B cell (primary cell): ENCODE results near the gene KRTAP10-5. TPM values are rescaled to one million over a fixed set of nuclear protein-coding genes. Genes with fewer than 3 reads are reported as not detected.

Source experiments
- ATAC-seq: fragments of 200-7000 bp; cut with Tn5 transposase; one replicate; pipeline ENCODE4 v1.10.0; 2021; ENCODE audit warnings: low read depth, mild to moderate bottlenecking, moderate number of reproducible peaks, moderate library complexity
- CTCF ChIA-PET: fragments of 350-600 bp; sonication (Branson Sonifier 250); formaldehyde crosslinking; loops from one replicate; lab custom pipeline; 2021; ENCODE audit warnings: antibody characterized with exemption, inconsistent platforms; lab: Charles Lee
- POLR2A ChIA-PET: fragments of 350-600 bp; sonication (Branson Sonifier 250); formaldehyde crosslinking; loops from one replicate; lab custom pipeline; 2021; ENCODE audit warnings: antibody characterized with exemption; lab: Charles Lee
- DNase-seq: peaks from one replicate; pipeline ENCODE4 v3.0.0; 2013
- H2AFZ ChIP-seq: 2 replicates; pipeline ENCODE4 v1.6.1; 2012; ENCODE audit warnings: mild to moderate bottlenecking, low read depth, low read length; ENCODE audit not compliant: insufficient read depth, poor library complexity, severe bottlenecking
- H3K27ac ChIP-seq, 2 donors: 1 replicate in 1 of 2; 2 replicates in 1 of 2; pipeline ENCODE4 v1.5.1; 2012 to 2013; ENCODE audit warnings: low read length in 2 of 2, mild to moderate bottlenecking in 2 of 2, moderate library complexity in 1 of 2
- H3K27me3 ChIP-seq, 4 experiments: fragments of 200-600 bp in 1 of 4; sonication (generic) in 1 of 4; replicated peaks in 1 of 4; 1 replicate in 2 of 4; 2 replicates in 2 of 4; pipeline versions ENCODE4 v1.6.1 to v1.7.0; 2013 to 2016; ENCODE audit warnings: low read length in 3 of 4, mild to moderate bottlenecking in 2 of 4, mixed read lengths in 1 of 4, moderate library complexity in 1 of 4; ENCODE audit not compliant: insufficient read depth in 4 of 4, control insufficient read depth in 3 of 4; ENCODE audit errors: control extremely low read depth in 1 of 4
- H3K36me3 ChIP-seq, 2 experiments: replicated peaks in 1 of 2; 1 replicate in 1 of 2; 2 replicates in 1 of 2; pipeline versions ENCODE4 v1.6.1 to v1.7.1; 2013; ENCODE audit warnings: low read length in 1 of 2; ENCODE audit not compliant: insufficient read depth in 2 of 2, control insufficient read depth in 1 of 2; ENCODE audit errors: control extremely low read depth in 1 of 2, extremely low read depth in 1 of 2
- H3K4me1 ChIP-seq, 2 donors: fragments of 200-600 bp in 1 of 2; sonication (generic) in 1 of 2; 1 replicate in 1 of 2; 2 replicates in 1 of 2; pipeline versions ENCODE4 v1.5.1 to v1.6.1; 2013 to 2017; ENCODE audit warnings: low read length in 2 of 2; ENCODE audit not compliant: control insufficient read depth in 2 of 2, insufficient read depth in 2 of 2
- H3K4me2 ChIP-seq: replicated peaks from 2 replicates; pipeline ENCODE3; 2012; ENCODE audit warnings: mild to moderate bottlenecking, low read depth, low read length; ENCODE audit not compliant: poor library complexity, severe bottlenecking
- H3K4me3 ChIP-seq, 5 experiments: fragments of 200-600 bp in 1 of 5; sonication (generic) in 1 of 5; 1 replicate in 3 of 5; 2 replicates in 2 of 5; pipeline versions ENCODE4 v1.5.1 to v1.7.0; 2011 to 2016; ENCODE audit warnings: low read length in 4 of 5, mild to moderate bottlenecking in 4 of 5, low read depth in 2 of 5, control low read depth in 1 of 5, moderate library complexity in 1 of 5; ENCODE audit not compliant: insufficient read depth in 1 of 5; ENCODE audit errors: control extremely low read depth in 1 of 5, extremely low read depth in 1 of 5
- H3K79me2 ChIP-seq: fragments of 200-600 bp; sonication (generic); one replicate; pipeline ENCODE4 v1.6.0; 2016; ENCODE audit warnings: low read length; ENCODE audit not compliant: control insufficient read depth, insufficient read depth
- H3K9ac ChIP-seq: fragments of 200-600 bp; sonication (generic); 2 replicates; pipeline ENCODE4 v1.6.1; 2017; ENCODE audit warnings: mild to moderate bottlenecking, low read length, moderate library complexity
- H3K9me3 ChIP-seq, 3 donors: one replicate each; pipeline versions ENCODE4 v1.6.1 to v1.7.1; 2013; ENCODE audit warnings: low read length in 2 of 3; ENCODE audit not compliant: control insufficient read depth in 2 of 3, insufficient read depth in 1 of 3; ENCODE audit errors: control extremely low read depth in 1 of 3
- H4K20me1 ChIP-seq: 2 replicates; pipeline ENCODE4 v1.6.0; 2012; ENCODE audit warnings: mild to moderate bottlenecking, low read length; ENCODE audit not compliant: insufficient read depth, control insufficient read depth, poor library complexity, severe bottlenecking
- H3K27ac Mint-ChIP-seq: one replicate; pipeline ENCODE4 v1.8.0; 2021; ENCODE audit warnings: mixed read lengths
- H3K27me3 Mint-ChIP-seq: one replicate; pipeline ENCODE4 v1.8.0; 2021; ENCODE audit warnings: mixed read lengths
- H3K4me1 Mint-ChIP-seq: one replicate; pipeline ENCODE4 v1.8.0; 2021; ENCODE audit warnings: mixed read lengths
- H3K4me3 Mint-ChIP-seq: one replicate; pipeline ENCODE4 v1.8.0; 2021; ENCODE audit warnings: mixed read lengths
- H3K9me3 Mint-ChIP-seq: one replicate; pipeline ENCODE4 v1.8.0; 2022; ENCODE audit warnings: mixed read lengths; ENCODE audit not compliant: insufficient read depth
- EZH2 ChIP-seq: IDR thresholded peaks from 2 replicates; pipeline ENCODE4 v1.6.1; 2012; ENCODE audit warnings: borderline replicate concordance, low read depth, mild to moderate bottlenecking, moderate library complexity, low read length; ENCODE audit not compliant: insufficient read depth, poor library complexity, severe bottlenecking
- WGBS: methylation state at CpG from one replicate; pipeline ENCODE4 v1.1.5; 2013; ENCODE audit warnings: missing lambda C conversion rate; ENCODE audit not compliant: insufficient coverage; 5-methylcytosine and 5-hydroxymethylcytosine counted together
- intact Hi-C: fragments of 100-400 bp; cut with micrococcal nuclease; formaldehyde crosslinking; loops from one replicate; pipeline ENCODE4 v1.10.0; 2022
- polyA plus RNA-seq: library from polyadenylated mRNA; depleted of rRNA; stranded (reverse); fragments of >200 nt; gene quantifications from 2 replicates; pipeline ENCODE4 v1.2.3, GENCODE V29; 2012
- total RNA-seq, 2 donors: library from RNA; stranded (reverse); fragments of 120-200 nt in 1 of 2; gene quantifications; 1 replicate in 1 of 2; 2 replicates in 1 of 2; pipeline versions ENCODE4 v1.2.3 to v1.2.4, GENCODE V29; 2013 to 2022
- TF ChIP-seq, protein P1 (sequence below): fragments of 200-600 bp; IDR thresholded peaks from one replicate; pipeline ENCODE4 v1.8.0; 2022; ENCODE audit warnings: antibody characterized with exemption, mild to moderate bottlenecking

The KRTAP10-5 gene
- total and polyA plus RNA-seq, 2 donors (not counting 1 experiment from before 2014, with no cell fraction given) = not detected

DNA sequence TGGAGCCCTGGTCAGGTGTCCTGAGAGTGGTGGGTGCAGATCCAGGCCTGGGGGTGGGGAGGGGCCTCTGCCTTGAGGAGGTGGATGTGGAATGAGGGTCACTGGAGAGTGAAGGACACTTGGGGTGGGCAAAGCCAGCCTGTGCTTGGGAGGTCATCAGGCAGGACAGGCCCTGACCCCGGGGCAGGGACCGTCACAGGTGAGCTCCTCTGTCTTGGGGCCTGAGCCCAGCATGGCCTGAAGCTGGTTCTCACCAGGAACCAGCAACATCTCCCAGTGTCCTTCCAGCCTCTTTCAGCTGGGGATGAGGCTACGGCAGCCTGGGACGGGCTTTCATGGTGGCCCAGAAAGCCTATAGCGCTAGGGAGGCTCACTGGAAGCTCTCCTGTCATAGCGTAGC lies 28.3 kb downstream of the KRTAP10-5 start:
- H3K9me3 Mint-ChIP-seq = peaks cover under 1% of the 10 kb centered on the region
- H3K27ac ChIP-seq = no peak overlapping the region
- no peak overlapping the region for H3K4me3 ChIP-seq
- ATAC-seq (no peak), DNase-seq (no peak)
- peaks cover 61% of the 10 kb centered on the region for H3K27me3 Mint-ChIP-seq
- peaks cover 5 to 14% of the 10 kb centered on the region in 2 donors for H3K4me1 ChIP-seq
- H3K27ac Mint-ChIP-seq = no peak overlapping the region
- CTCF ChIA-PET = no interaction called here
- no peaks in the 10 kb centered on the region for H4K20me1 ChIP-seq
- WGBS = 95% methylated on average over 6 of the region's 6 CpGs
- H3K4me2 ChIP-seq = no peak overlapping the region
- peaks cover 0 to 21% (median 2%) of the 10 kb centered on the region in 3 donors for H3K9me3 ChIP-seq
- no peak overlapping the region for H3K9ac ChIP-seq
- TF ChIP-seq EZH2 = no peak
- TF ChIP-seq, protein P1, sequence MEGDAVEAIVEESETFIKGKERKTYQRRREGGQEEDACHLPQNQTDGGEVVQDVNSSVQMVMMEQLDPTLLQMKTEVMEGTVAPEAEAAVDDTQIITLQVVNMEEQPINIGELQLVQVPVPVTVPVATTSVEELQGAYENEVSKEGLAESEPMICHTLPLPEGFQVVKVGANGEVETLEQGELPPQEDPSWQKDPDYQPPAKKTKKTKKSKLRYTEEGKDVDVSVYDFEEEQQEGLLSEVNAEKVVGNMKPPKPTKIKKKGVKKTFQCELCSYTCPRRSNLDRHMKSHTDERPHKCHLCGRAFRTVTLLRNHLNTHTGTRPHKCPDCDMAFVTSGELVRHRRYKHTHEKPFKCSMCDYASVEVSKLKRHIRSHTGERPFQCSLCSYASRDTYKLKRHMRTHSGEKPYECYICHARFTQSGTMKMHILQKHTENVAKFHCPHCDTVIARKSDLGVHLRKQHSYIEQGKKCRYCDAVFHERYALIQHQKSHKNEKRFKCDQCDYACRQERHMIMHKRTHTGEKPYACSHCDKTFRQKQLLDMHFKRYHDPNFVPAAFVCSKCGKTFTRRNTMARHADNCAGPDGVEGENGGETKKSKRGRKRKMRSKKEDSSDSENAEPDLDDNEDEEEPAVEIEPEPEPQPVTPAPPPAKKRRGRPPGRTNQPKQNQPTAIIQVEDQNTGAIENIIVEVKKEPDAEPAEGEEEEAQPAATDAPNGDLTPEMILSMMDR = no peak
- peaks cover 0 to 25% (median 3%) of the 10 kb centered on the region in 4 experiments for H3K27me3 ChIP-seq
- H3K4me3 Mint-ChIP-seq = no peak overlapping the region
- POLR2A ChIA-PET = no interaction called here
- H3K79me2 ChIP-seq = no peaks in the 10 kb centered on the region
- intact Hi-C loops = no loop called here
- H3K4me1 Mint-ChIP-seq = peaks cover 14% of the 10 kb centered on the region
- H2AFZ ChIP-seq = no peak overlapping the region
- no peaks in the 10 kb centered on the region for H3K36me3 ChIP-seq

DNA sequence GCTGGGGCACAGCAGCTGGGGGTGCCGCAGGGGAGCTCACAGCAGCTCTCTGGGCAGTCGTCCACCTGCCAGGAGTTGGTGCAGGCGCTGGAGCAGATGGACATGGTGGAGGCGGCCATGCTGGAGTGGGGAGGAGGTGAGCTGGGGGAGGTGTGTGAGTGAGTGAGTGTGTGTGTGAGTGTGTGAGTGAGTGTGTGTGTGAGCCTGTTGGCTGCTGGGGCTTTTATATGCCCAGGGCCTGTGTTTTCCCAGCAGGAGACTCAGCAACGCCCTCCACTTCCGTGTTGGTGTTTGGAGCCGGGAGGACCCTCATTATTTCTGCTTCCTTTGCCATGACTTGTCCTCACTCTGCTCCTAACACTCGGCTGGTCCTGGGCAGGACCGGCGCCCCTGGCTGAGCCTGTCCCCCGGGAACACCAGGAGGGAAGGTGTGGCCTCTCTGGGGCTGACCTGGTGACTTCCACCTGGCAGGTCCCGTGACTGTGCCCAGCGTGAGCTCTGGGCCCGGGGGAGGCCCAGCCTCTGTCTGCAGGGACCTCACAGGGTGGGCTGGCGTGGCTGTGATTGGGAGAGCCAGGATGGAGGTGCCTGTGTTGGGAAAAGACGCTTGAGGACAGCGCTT lies 29.0 kb downstream of the KRTAP10-5 start, which contains the start of gene KRTAP10-2:
TSS of gene KRTAP10-2 (minus strand) at position 166 of the 622 bp plus-strand sequence. CDS start at position 119, 47 bp downstream.
- H3K27me3 Mint-ChIP-seq = peaks cover 63% of the 10 kb centered on the region
- no peak within 1 kb of the TSS for H3K27ac Mint-ChIP-seq
- peaks cover 8% of the 10 kb centered on the region for H3K4me1 Mint-ChIP-seq
- Histone ChIP-seq H3K4me1 (peaks cover 5 to 8% of the 10 kb centered on the region in 2 donors), H3K9ac (no peak within 1 kb of the TSS), H3K27ac (no peak within 1 kb of the TSS), H3K4me3 (no peak within 1 kb of the TSS), H4K20me1 (no peaks in the 10 kb centered on the region), H2AFZ (no peak within 1 kb of the TSS), H3K9me3 (peaks cover 0 to 23% (median 9%) of the 10 kb centered on the region in 3 donors), H3K36me3 (no peaks in the 10 kb centered on the region), H3K27me3 (peaks cover 0 to 19% (median 3%) of the 10 kb centered on the region in 4 experiments), H3K79me2 (no peaks in the 10 kb centered on the region), H3K4me2 (no peak within 1 kb of the TSS)
- ATAC-seq = no peak
- peaks cover 6% of the 10 kb centered on the region for H3K9me3 Mint-ChIP-seq
- ChIA-PET POLR2A (no interaction called here), CTCF (interaction anchor here (0.7 kb wide), 1 partner anchor 940 kb away, joined by 3 read pairs; no protein-coding TSS in a partner anchor)
- no peak for DNase-seq
- no peak within 1 kb of the TSS for H3K4me3 Mint-ChIP-seq
- 80% methylated on average over 16 of the region's 17 CpGs for WGBS
- intact Hi-C loops = no loop called here
- TF ChIP-seq, protein P1 = no peak
- TF ChIP-seq EZH2 = no peak
